GM19455 (cell line): ENCODE results near the gene IL21R.
"Not testable (repeated sequence)": the region's sequence is repeated elsewhere in the genome, so short reads cannot be mapped to it uniquely, and the experiment has no call there.

Source experiments
- ATAC-seq: cut with Tn5 transposase; IDR thresholded peaks from one replicate; pipeline ENCODE4 v1.9.1; 2021; ENCODE audit not compliant: unreplicated experiment

IL21R gene

GRCh38 chr16:27441998-27442397 is 40.0 kb downstream of the IL21R start:
- no peak for ATAC-seq

DNA sequence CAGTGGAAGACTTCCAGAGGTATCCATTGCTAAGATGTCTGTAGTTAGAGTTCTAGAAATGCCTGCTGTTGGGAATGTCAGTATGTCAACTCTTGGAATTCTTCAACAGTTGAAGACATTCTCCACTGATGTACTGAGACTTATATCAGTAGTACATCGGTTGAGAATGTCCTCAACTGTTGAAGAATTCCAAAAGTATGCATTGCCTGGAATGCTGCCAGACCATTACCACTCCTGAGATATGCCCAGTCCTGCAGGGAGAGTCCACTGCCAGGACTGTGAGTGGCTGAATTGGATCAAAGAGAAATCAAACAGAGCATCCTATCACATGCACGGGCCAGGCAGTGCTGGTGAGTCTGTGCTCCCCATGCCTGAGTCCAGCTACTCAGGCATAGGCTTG is 42.0 kb downstream of the IL21R start:
- no peak for ATAC-seq

- no peak for ATAC-seq
Measured at GRCh38 chr16:27444470-27444869, 42.5 kb downstream of the IL21R start.

DNA sequence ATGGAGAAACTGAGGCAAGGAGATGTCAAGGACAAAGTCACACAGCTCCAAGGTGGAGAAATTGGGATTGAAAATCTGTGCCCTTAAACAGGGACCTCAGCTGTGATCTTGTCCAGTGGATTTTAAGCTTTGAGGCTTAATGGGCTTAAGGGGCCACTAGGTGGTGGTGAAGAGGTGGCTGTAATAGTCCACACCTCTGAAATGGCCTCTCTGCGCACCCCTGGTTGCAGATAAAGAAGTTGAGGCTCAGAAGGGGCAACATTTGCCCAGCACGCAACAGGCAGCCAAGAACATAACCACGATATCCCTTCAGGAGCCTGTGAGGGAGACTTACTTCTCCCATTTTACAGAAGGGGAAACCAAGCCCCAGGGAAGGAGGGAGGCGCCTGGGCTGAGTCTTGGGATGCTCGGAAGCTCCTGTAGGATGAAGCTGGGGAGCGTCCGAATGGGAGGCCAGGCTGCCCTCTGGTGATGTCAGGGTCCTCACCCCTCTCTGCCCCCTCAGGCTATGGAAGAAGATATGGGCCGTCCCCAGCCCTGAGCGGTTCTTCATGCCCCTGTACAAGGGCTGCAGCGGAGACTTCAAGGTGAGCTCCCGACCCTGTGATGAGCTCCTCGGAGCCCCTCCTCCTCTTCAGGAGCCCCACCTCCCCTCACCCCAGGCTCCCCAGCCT is 43.7 kb downstream of the IL21R start:
- ATAC-seq: no peak

GRCh38 chr16:27446721-27447120 is 44.7 kb downstream of the IL21R start:
- no peak for ATAC-seq

DNA sequence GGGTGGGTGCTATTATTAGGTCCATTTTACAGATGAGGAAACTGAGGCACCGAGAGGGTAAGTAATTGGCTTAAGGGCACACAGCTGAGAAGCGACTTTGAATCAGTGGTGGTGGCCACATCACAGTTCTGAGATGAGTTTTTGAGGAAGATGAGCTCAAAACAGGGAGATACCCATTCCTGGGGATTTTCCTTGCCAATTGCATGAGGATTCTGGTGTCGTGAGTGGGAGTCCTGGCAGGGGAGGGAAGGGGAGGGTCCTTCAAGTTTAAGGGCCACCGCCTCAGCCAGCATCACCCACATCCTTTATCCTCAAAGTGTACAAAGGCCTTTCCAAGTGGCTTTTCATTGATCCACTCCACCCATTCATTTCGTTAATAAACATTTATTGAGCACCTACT is 45.3 kb downstream of the IL21R start:
- ATAC-seq: no peak

DNA sequence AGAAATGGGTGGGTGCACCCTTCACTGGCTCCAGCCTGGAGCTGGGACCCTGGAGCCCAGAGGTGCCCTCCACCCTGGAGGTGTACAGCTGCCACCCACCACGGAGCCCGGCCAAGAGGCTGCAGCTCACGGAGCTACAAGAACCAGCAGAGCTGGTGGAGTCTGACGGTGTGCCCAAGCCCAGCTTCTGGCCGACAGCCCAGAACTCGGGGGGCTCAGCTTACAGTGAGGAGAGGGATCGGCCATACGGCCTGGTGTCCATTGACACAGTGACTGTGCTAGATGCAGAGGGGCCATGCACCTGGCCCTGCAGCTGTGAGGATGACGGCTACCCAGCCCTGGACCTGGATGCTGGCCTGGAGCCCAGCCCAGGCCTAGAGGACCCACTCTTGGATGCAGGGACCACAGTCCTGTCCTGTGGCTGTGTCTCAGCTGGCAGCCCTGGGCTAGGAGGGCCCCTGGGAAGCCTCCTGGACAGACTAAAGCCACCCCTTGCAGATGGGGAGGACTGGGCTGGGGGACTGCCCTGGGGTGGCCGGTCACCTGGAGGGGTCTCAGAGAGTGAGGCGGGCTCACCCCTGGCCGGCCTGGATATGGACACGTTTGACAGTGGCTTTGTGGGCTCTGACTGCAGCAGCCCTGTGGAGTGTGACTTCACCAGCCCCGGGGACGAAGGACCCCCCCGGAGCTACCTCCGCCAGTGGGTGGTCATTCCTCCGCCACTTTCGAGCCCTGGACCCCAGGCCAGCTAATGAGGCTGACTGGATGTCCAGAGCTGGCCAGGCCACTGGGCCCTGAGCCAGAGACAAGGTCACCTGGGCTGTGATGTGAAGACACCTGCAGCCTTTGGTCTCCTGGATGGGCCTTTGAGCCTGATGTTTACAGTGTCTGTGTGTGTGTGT is 46.8 kb downstream of the IL21R start:
- ATAC-seq: no peak

- ATAC-seq: no peak
Measured at GRCh38 chr16:27449434-27450195, 47.6 kb downstream of the IL21R start.

GRCh38 chr16:27450196-27450549 is 48.2 kb downstream of the IL21R start:
- ATAC-seq: no peak

GRCh38 chr16:27452569-27453493 is 50.9 kb downstream of the IL21R start:
- ATAC-seq: no peak

- no peak for ATAC-seq
Measured at GRCh38 chr16:27453494-27453825, 51.5 kb downstream of the IL21R start.

DNA sequence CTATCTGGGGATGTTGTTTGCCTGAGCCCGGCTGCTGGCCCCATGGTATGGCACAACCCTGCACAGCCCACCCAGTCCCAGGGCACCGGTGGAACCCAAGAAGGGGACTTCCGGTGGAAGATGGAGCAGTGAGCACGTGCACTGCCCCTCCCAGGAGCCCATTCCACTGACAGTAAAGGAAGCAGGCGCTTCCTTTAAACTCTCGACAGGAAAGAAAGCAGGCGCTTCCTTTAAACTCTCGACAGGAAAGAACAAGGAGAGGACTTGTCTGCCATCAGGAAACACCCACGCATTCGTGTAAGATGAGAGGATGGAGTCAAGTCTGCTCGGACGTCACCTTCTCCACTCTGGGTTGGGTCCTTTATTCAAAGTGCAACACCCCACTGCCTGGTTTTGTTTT is 53.7 kb downstream of the IL21R start:
- ATAC-seq: no peak

GRCh38 chr16:27457605-27457900 is 55.6 kb downstream of the IL21R start:
- ATAC-seq: not testable (repeated sequence)

DNA sequence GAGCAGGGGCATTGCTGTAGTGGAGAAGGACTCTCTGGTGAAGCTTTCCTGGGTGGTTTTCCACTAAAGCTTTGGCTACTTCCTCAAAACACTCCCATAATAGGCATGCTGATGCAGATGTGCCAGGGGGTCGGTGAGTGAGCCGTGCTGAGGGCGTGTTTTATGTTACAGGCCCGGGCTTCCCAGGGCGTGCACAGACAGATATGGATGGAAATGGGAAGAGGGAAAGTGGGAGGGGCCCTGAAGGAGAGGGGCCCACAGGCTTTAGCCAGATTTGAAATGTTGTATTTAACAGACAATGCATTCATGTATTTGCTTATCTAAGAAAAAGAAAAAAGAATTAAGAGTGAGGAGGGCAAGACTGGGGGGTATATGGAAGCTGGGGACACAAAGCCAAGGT is 56.3 kb downstream of the IL21R start:
- no peak for ATAC-seq

DNA sequence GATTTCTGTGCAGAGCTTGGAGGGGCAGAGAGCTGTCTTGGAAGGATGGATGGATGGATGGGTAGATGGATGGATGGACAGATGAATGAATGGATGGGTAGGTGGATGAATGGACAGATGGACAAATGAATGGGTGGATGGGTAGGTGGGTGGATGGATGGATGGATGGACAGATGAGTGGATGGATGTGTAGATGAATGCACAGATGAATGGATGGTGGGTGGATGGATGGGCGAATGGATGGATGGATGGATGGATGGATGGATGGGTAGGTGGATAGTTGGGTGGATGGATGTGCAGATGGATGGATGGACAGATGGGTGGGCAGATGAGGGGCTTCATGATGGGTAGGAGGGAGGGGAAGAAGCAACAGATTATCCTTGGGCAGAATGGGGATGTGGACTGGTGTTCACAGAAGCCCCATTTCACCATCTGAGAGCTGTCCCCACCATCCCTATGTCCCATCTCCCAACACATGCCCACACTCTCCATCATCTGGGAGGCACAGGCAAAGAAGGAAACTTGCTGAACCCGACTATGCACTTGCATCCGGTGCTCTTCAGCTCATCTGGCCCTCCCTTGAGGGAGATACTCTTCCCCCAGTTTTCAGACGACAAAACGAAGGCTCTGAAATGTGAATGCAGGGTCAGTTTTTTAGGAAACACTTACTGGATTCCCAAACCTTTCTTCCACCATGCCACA is 57.2 kb downstream of the IL21R start:
- no peak for ATAC-seq

GRCh38 chr16:27460213-27460612 is 58.2 kb downstream of the IL21R start:
- no peak for ATAC-seq

DNA sequence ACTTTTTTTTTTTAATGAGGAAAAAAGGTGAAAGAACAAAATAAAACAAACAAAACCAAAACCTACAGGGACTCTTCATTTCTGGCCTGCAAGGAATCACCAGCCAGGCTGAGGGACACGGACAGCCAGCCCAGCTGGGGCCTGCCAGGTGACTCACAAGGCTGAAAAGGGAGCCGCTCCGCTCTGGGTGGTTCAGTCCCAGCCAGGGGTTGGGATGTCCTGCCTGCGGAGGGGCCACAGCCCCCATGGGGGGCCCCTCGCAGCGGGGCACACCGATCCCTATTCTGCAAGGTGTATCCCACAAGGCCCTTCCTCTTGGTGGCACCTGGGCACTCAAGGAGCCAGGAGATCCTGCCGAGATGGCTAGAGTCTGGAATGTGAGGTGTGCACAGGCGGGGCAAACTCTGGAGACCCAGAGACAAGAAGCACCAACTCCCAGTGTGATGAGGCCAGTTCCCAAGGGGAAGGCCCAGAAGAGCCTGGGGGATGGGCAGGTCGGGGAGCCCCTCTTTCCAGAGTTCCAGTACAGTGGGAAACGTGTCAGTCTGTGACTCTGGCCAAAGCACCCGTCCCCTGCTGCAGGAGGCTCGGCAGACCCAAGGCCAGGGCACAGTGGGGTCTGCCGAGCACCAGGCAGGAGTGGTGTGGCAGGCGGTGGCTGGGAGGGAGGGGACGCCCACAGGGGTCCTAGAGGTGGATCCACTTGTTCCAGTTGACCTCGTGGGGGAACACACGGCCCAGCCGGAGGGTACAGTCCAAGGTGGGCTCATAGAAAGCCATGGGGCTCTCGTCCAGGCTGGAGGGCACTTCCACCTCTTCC is 58.9 kb downstream of the IL21R start:
- ATAC-seq: no peak

- no peak for ATAC-seq
Measured at GRCh38 chr16:27461483-27462171, 59.7 kb downstream of the IL21R start.
